ENCODE results near the gene ACER1. TPM values are rescaled to one million over a fixed set of nuclear protein-coding genes. Genes with fewer than 3 reads are reported as not detected.
A peak's percentile ranks its signal among the peaks of the same experiment; 100 is the strongest.

The ACER1 gene
- total and polyA plus RNA-seq, 2 of the 13 experiments (the other 11 are each of a cell fraction or from before 2014, with no cell fraction given): not detected

- 0 out of 2 replicates have a peak, but pooled peaks have one; percentile 1 for TF ChIP-seq HNF1B (CRISPR knock-in tag; IDR thresholded peaks at IDR 0.05)
- TF ChIP-seq MNT (IDR thresholded peaks at IDR 0.05): peak; percentile 44; the same call in 1 of the 2 replicates
- TF ChIP-seq MXD4 (CRISPR knock-in tag; IDR thresholded peaks at IDR 0.05): no peak
- TF ChIP-seq KDM5A (IDR thresholded peaks at IDR 0.05; ENCODE audit: borderline replicate concordance, low read length): 0 out of 2 replicates have a peak, but pooled peaks have one; percentile 12
- no peak for TF ChIP-seq LCORL (IDR thresholded peaks at IDR 0.05)
- TF ChIP-seq LCORL (CRISPR knock-in tag; IDR thresholded peaks at IDR 0.05): 0 out of 2 replicates have a peak, but pooled peaks have one; percentile 9
- TF ChIP-seq ZNF577 (CRISPR knock-in tag; IDR thresholded peaks at IDR 0.05; ENCODE audit: borderline replicate concordance, low read depth): no peak
- 0 out of 2 replicates have a peak, but pooled peaks have one; percentile 7 for TF ChIP-seq POGK (CRISPR knock-in tag; conservative IDR thresholded peaks at IDR 0.05)
- TF ChIP-seq ZNF556 (CRISPR knock-in tag; IDR thresholded peaks at IDR 0.05; ENCODE audit: borderline replicate concordance): 0 out of 2 replicates have a peak, but pooled peaks have one; percentile 2
- TF ChIP-seq ZNF615 (CRISPR knock-in tag; IDR thresholded peaks at IDR 0.05; ENCODE audit: borderline replicate concordance): no peak
- TF ChIP-seq KIAA2018 (CRISPR knock-in tag; IDR thresholded peaks at IDR 0.05; ENCODE audit: borderline replicate concordance): no peak
- TF ChIP-seq ZNF761 (CRISPR knock-in tag; conservative IDR thresholded peaks at IDR 0.05): 0 out of 2 replicates have a peak, but pooled peaks have one; percentile 15
- 0 out of 4 replicates have a peak, but pooled peaks of 1 of the 2 experiments have one; percentile 8 for TF ChIP-seq POLR2A (IDR thresholded peaks at IDR 0.05; ENCODE audit: insufficient read depth in 1 of 2, low read depth in 2 of 2, low read length in 2 of 2)
- TF ChIP-seq SOX13 (IDR thresholded peaks at IDR 0.05): no peak
- TF ChIP-seq SOX13 (CRISPR knock-in tag; conservative IDR thresholded peaks at IDR 0.05 in 1 of 2, IDR thresholded peaks at IDR 0.05 in 1 of 2): no peak
These were observed 39.8 kb upstream of the ACER1 start (continued) for GRCh38 chr19:6373096-6373812.
